Panc1 (cell line): ENCODE data around the gene SPATA1.

Source experiments
- CTCF ChIP-seq: fragments of 450-650 bp; IDR thresholded peaks from 2 replicates; pipeline ENCODE4 v1.5.1; 2017; ENCODE audit warnings: mild to moderate bottlenecking
- POLR2AphosphoS5 ChIP-seq: IDR thresholded peaks from 2 replicates; pipeline ENCODE4 v1.6.1; 2012; ENCODE audit warnings: mild to moderate bottlenecking, low read depth, low read length, moderate library complexity
- TCF7L2 ChIP-seq: IDR thresholded peaks from 2 replicates; pipeline ENCODE4 v1.6.1; 2011; ENCODE audit warnings: mild to moderate bottlenecking, low read depth, low read length, inconsistent platforms

DNA sequence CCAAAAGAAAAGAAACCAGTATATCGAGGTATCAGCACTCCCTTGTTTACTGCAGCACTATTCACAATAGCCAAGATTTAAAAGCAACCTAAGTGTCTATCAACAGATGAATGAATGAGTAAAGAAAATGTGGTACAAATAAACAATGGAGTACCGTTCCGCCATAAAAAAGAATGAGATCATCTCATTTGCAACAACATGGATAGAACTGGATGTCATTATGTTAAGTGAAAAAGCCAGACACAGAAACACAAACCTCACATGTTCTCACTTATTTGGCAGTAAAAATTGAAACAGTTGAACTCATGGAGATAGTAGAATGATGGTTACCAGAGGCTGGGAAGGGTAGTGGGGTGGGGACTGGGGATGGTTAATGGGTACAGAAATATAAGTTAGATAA lies 4.5 kb downstream of the SPATA1 start:
- TF ChIP-seq CTCF (no peak), POLR2AphosphoS5 (no peak), TCF7L2 (no peak)
